GM21515 (cell line): ENCODE measurements around the gene LINGO4.

Source experiments
- ATAC-seq: cut with Tn5 transposase; IDR thresholded peaks from one replicate; pipeline ENCODE4 v1.9.1; 2021; ENCODE audit not compliant: unreplicated experiment

LINGO4 gene

GRCh38 chr1:151835596-151835995 lies 30.4 kb upstream of the LINGO4 start:
- no peak for ATAC-seq

- no peak for ATAC-seq
Measured at GRCh38 chr1:151834239-151834638, 29.0 kb upstream of the LINGO4 start.

- ATAC-seq: no peak
Measured at GRCh38 chr1:151833172-151833900, 28.1 kb upstream of the LINGO4 start.

GRCh38 chr1:151832318-151832980 lies 27.2 kb upstream of the LINGO4 start:
- no peak for ATAC-seq

DNA sequence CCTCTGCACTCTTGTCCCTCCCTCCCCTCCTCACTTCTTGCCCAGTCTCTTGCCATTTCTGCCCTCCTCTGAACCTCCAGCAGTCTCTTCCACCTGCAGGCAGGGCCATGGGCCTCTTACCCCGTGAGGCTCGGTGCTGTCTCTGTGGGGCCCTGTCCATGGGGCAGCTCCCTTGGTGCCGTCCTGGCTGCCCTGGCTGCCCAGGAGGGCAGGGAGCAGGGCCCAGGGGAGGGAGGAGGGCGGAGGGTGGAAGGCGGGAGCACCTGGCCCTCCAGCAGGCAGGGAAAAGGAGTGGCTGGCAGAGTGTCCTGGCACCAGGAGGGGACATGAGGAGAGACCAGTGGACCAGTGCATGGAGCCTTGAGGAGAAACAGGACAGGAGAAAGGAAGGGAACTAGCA lies 26.4 kb upstream of the LINGO4 start, which contains the start of gene RORC:
RORC (minus strand) TSS at position 198 of the 400 bp plus-strand sequence; CDS start at position 160, 38 bp downstream.
- no peak for ATAC-seq

- ATAC-seq: no peak
Measured at GRCh38 chr1:151831256-151831591, 26.0 kb upstream of the LINGO4 start.

DNA sequence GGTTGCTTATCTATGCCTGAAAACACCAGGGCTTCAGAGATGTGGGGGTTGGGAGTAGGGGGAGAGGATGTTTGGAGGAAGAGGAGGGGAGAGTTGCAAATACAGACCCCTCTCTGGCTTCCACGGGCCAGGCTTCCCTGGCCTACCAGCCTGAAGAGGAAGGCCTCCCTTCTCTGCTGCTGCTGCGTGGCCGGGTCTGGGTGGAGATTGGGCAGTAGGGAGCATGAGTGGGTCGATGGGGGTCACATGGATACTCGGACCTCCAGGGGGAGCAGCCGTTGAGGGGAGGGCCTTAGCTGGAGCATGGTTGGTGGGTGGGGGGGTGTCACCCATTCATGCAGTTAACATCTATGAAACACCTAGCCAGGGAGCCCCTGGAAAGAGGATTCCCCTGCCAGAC lies 24.8 kb upstream of the LINGO4 start:
- no peak for ATAC-seq

GRCh38 chr1:151829352-151830046 lies 24.3 kb upstream of the LINGO4 start:
- no peak for ATAC-seq

GRCh38 chr1:151828921-151829320 lies 23.7 kb upstream of the LINGO4 start:
- ATAC-seq: no peak

- ATAC-seq: no peak
Measured at GRCh38 chr1:151827853-151828252, 22.6 kb upstream of the LINGO4 start.

GRCh38 chr1:151825751-151826660 lies 20.8 kb upstream of the LINGO4 start:
- ATAC-seq: no peak

GRCh38 chr1:151825204-151825603 lies 20.0 kb upstream of the LINGO4 start:
- ATAC-seq: no peak

DNA sequence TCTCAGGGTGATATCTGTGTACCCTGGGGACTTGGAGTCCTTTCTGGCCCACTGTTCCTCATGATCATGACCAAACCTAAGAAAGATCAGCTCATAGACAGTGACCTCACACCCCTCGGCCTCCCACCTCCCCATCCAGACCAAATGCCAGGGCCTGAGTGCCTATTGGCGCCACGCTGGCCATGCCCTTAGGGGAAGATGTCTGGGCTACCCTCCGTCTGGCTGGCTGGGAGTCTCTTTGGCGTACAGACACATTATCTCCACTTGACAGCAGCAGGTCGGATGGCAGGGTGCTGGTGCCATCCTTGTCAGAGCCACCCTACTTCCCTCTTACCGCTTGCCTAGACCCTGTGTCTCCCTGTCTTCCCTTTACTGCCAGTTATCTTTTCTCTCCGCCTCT lies 18.0 kb upstream of the LINGO4 start:
- no peak for ATAC-seq

DNA sequence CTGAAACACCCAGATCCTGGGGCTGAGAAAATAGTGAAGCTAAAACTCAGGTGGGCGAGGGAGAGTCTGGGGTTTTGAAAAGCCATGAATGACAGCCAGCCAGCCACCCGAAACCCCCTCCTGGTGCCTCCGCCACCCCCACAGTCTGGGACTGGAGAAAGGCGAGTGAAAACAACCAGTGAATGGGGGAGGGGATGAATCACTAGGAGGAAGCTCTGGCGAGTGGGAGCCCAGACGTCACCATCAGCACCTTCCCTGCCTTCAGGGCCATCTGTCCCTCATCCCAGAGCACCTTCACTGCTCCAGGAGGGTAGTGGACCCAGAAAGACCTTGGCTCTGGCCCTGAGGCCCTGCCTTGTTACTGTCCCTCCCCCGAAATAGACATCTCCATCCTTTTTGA lies 17.2 kb upstream of the LINGO4 start:
- ATAC-seq: no peak

DNA sequence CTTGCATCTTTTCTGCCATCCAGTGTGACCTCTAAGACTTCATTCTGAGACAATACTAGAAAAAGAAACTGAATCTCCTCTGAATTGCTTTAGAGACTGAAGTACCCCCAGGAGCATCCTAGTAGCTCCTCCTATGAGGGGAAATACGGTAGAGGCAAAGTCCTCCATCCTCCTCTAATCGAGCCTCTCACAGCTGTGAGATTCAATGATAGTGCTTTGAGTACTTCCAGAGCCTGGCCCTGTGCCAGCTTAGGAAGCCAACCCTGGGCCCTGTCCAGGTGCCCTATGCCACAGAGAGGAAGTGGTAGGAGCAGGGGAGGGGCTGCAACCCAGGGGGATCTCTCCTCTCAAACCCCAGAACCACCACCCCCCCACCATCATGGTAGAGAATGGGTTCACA lies 15.7 kb upstream of the LINGO4 start:
- no peak for ATAC-seq

DNA sequence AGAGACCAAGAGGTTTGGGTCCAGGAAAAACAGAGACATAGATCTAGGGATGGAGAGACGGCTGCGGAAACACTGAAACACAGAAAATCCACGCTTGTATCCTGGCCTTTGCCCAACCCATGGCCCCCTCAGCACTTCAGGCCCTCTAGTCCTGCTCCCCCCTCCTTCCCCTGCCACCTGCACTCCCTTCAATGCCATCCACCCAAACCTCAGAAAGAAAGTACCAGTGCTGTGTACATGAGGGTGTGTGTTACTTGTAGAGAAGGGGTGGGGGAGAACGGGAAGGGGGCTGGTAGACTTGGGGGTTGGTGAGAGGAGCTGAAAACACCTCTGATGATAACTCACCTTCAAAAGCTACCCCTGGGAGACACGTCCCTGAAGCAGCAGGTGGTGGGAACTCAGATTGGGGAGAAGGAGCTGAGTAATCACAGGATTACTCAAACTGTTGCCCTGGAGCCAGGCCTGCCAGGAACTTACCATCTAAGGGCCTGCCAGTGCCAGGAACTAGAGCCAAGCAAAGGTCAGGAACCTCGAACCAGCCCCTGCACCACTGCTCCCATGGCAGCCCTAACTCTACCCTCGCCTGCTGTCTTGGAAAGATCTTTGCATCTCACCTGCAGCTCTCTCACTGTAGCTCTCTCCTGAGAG lies 14.9 kb upstream of the LINGO4 start:
- ATAC-seq: no peak

DNA sequence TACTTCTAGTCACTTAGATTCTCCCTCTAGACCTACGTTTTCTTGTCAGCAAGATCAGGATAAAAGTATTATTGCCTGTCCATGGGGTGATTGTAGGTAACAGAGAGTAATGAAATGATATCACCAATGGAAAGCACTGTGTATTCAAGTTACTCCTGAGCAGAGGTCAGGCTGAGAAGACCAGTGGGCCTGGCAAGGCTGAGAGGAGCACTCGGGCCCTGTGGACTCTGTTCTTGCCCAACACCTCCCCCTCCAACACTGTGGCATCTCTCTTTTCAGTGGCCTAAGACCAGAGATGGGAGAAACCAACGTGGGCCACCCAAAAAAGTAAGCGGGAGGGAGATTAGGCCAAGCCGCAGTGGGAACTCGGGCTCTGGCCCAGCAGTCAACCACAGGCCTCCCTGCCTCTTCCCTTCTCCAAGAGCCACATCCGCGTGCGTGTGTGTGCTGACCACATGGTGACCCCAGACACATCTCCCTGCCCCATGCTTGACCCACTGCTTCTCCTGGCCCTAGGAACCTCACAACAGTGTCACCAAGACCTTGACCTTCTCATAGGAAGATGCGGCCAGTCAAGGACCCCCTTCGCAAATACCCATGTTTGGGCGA lies 14.1 kb upstream of the LINGO4 start:
- no peak for ATAC-seq

DNA sequence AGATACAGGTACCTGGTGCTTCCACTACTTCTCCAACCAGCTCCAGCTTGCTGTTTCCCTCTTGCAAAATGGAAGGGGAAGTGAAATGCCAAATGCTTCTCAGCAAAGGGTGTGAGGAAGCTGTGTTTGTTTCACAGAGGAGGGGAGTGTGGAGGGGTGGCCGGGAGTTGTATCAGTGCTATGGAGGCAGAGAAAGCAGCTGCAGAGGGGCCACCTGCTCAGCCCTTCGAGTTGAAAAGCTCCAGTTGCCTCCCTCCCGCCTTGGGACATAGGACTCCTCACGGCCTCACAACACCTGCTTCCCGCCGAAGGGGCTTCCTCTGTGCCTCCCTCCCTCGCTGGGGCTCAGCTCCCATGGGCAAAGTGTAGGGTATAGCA lies 12.1 kb upstream of the LINGO4 start:
- ATAC-seq: no peak

DNA sequence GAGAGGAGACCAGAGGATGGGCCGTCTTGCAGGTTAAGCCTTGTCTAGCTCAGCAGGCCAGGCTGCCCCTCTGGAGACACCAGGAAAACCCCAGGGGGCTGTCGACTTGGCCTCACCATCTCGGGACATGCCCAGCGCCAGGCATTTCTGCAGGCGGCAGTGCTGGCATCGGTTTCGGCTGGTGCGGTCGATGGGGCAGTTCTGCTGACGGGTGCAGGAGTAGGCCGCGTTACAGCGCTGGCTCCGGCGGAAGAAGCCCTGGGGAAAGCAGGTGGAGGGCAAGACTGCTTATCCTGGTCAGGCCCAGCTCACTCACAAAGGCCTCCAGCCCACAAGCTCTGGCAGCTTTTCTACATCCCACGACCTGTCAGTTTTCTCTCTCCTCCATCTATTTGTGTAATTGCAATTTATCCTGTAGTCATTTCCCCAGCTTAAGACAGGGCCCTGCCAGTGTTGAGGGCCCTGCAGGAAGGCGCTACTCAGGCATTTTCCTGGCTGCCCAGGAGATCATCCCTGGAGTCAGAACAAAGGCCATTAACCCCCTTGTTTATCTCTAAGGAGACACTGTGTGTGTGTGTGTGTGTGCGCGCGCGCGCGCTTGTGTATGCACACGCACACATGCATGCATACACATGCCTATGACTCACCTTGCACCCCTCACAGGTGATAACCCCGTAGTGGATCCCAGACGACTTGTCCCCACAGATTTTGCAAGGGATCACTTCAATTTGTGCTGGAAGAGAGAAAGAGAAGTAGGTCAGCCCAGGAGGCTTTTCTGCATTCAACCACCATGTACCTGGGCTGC lies 11.5 kb upstream of the LINGO4 start:
- no peak for ATAC-seq
